Measurements from ENCODE around the gene ANTXR1.

DNA sequence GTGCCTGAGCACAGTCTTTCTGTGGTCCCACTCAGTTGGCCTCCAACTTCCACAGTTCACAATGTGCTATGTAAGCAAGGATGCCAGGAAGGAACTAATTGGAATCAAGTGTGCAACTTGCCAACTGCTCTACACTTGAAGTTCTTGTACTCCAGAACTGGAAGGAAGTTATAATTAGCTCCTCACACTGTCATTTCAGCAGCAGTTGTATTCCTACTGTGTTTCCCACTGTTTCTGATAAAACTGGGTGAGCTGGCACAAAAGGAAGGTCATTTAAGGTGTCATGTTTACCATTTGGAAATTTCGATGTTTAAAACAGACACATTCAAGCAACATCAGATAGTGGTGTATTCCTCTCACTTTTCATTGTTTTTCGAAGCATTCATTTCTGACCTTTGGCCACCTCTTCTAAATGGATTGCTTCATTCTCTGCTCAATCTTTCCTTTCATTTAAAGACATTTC lies 84.2 kb downstream of the ANTXR1 start:
- TF ChIP-seq, protein P1, sequence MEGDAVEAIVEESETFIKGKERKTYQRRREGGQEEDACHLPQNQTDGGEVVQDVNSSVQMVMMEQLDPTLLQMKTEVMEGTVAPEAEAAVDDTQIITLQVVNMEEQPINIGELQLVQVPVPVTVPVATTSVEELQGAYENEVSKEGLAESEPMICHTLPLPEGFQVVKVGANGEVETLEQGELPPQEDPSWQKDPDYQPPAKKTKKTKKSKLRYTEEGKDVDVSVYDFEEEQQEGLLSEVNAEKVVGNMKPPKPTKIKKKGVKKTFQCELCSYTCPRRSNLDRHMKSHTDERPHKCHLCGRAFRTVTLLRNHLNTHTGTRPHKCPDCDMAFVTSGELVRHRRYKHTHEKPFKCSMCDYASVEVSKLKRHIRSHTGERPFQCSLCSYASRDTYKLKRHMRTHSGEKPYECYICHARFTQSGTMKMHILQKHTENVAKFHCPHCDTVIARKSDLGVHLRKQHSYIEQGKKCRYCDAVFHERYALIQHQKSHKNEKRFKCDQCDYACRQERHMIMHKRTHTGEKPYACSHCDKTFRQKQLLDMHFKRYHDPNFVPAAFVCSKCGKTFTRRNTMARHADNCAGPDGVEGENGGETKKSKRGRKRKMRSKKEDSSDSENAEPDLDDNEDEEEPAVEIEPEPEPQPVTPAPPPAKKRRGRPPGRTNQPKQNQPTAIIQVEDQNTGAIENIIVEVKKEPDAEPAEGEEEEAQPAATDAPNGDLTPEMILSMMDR (IDR thresholded peaks at IDR 0.05; ENCODE audit: control extremely low read depth in 1 of 3, insufficient read depth in 1 of 3, low read depth in 1 of 3, low read length in 3 of 3): no peak
- TF ChIP-seq ZNF274 (IDR thresholded peaks at IDR 0.05; ENCODE audit: borderline replicate concordance, extremely low read depth, low read length) (no peak), CEBPB (IDR thresholded peaks at IDR 0.05; ENCODE audit: low read depth, low read length) (no peak), POLR2A (IDR thresholded peaks at IDR 0.05; ENCODE audit: control extremely low read depth in 1 of 2, low read depth in 2 of 2, low read length in 2 of 2) (no peak), RFX5 (IDR thresholded peaks at IDR 0.05; ENCODE audit: borderline replicate concordance, low read depth, low read length) (no peak), SRF (IDR thresholded peaks at IDR 0.05; ENCODE audit: low read depth, low read length) (no peak), TAF7 (optimal IDR thresholded peaks at IDR 0.05; ENCODE audit: borderline replicate concordance, low read depth, low read length) (no peak), HDAC2 (IDR thresholded peaks at IDR 0.05; ENCODE audit: borderline replicate concordance in 1 of 2, low read depth in 2 of 2, low read length in 2 of 2) (no peak), BCL11A (IDR thresholded peaks at IDR 0.05; ENCODE audit: low read depth in 2 of 2, low read length in 2 of 2) (no peak), KDM4A (IDR thresholded peaks at IDR 0.05; ENCODE audit: low read depth, low read length, severe bottlenecking) (no peak)

Measured in H1 (cell line).